ENCODE data around the gene DAP3.
"Not testable (repeated sequence)": the region's sequence is repeated elsewhere in the genome, so short reads cannot be mapped to it uniquely, and the experiment has no call there.

DNA sequence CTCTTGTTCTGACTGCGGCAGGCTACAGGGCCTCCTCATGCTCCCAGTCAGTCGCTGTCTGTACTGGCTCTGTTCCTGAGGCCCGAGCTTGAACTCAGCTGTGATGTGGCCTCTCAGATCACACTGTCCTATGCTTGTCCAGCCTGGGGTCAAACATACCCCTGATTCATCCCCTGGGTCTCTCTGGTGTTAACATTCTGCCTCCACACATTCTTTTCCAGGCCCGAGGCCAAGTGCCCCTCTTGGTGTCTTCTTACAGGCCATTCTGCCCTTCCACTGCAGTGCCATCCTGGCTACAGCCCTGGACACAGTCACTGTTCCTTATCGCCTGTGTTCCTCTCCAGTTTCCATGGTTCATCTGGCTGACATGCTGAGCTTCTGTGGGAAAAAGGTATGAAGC lies 59.2 kb downstream of the DAP3 start:
- not testable (repeated sequence) for TF ChIP-seq ETV5 (CRISPR knock-in tag; IDR thresholded peaks at IDR 0.05; ENCODE audit: borderline replicate concordance); TCF12 (IDR thresholded peaks at IDR 0.05); TCF12 (CRISPR knock-in tag; IDR thresholded peaks at IDR 0.05); CTCF (CRISPR knock-in tag; IDR thresholded peaks at IDR 0.05)
